GM12864 (cell line): ENCODE measurements around the gene ATE1.

Experiments used
- DNase-seq: peaks from one replicate; pipeline ENCODE4 v3.0.0-alpha.2; 2011; ENCODE audit warnings: low read depth
- H3K4me3 ChIP-seq: 2 replicates; pipeline ENCODE4 v1.5.1; 2011; ENCODE audit warnings: mild to moderate bottlenecking, low read depth, low read length, control low read depth
- CTCF ChIP-seq: IDR thresholded peaks from 2 replicates; pipeline ENCODE4 v1.5.1; 2011; ENCODE audit warnings: low read depth, mild to moderate bottlenecking, moderate library complexity, low read length, control low read depth, inconsistent platforms; ENCODE audit errors: missing control alignments

ATE1 gene

GRCh38 chr10:121889212-121889611 lies 38.6 kb downstream of the ATE1 start:
- TF ChIP-seq CTCF: no peak
- no peak overlapping the region for H3K4me3 ChIP-seq

GRCh38 chr10:121886997-121887622 lies 40.7 kb downstream of the ATE1 start:
- peak; percentile 90 for TF ChIP-seq CTCF
- no peak overlapping the region for H3K4me3 ChIP-seq
- peak; percentile 25 for DNase-seq

More at GRCh38 chr10:121889212-121889611, 38.6 kb downstream of the ATE1 start:
- DNase-seq: no peak

DNA sequence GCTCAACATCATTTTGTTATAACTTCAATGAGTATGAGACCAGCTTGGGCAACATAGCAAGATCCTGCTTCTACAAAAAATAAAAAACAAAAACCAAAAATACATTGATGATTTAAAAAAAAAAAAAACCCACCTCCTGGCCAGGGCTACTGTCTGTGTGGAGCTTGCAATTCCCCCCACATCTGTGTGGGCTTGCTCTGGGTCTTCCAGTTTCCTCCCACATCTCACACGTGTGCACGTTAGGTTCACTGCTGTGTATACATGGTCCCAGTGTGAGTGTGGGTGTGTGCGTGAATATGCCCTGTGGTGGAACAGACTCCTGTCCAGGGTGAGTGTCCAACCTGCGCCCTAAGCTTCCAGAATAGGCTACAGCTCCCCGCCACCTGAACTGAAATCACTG lies 41.6 kb downstream of the ATE1 start:
- no peak for TF ChIP-seq CTCF
- H3K4me3 ChIP-seq: no peak overlapping the region
- no peak for DNase-seq

GRCh38 chr10:121880895-121881294 lies 46.9 kb downstream of the ATE1 start:
- no peak for DNase-seq
- TF ChIP-seq CTCF: no peak
- no peak overlapping the region for H3K4me3 ChIP-seq

DNA sequence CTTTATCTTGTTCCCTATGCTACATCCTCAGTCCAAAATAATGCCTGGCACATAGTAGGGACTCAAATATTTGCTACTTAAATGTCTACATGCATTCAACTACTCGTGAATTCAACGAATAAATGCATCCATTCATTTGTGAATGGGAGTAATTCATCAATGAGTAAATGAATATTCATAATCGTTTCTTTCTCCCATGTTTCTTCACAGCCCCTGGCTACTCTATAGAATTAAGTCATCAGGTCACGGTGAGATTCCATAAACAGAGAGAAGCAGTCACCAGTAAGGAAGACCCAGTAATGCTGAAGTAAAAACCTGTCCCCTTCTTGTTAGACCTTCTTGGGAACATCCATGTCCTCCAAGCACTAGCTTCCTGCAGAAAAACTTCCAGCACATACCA lies 48.4 kb downstream of the ATE1 start:
- no peak overlapping the region for H3K4me3 ChIP-seq
- no peak for TF ChIP-seq CTCF
- no peak for DNase-seq

DNA sequence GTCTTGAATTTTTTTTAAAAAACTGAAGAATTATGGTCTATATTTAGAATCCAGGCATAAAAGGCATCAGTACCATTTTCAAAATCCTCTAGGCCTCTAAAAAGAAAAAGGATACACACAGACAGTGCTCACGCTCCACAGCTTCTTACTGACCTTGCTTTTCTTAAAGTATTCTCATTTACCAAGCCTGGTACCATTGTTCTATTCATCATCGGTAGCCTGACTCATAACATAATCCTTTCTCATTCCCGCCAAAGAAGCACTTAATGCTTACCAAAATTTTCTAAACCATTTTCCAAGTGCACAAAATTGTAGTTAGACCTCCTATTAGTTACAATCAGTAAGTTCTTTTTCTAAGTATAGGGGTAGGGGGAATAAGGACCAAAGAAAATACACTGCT lies 54.6 kb downstream of the ATE1 start:
- no peak for TF ChIP-seq CTCF
- no peak overlapping the region for H3K4me3 ChIP-seq
- DNase-seq: no peak

DNA sequence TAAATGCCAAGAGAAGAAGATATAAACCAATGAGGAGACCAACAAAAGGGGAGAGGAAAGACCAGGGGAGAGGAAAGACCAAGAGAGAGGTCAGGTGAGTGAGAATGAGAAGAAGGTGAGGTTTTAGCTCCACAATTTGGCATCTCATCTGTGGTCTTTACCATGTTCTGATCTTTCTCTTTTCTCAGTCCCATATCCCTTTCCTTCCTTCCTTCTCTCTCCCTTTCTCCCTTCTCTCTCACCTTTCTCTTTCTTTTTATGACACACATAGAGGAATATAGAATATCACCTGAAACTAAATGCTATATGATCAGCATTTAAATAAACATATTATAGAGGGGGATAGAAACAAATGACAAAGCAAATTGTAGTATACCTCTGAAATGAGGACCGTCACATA lies 57.4 kb downstream of the ATE1 start:
- no peak overlapping the region for H3K4me3 ChIP-seq
- TF ChIP-seq CTCF: no peak
- DNase-seq: no peak
